GM18861 (cell line): Measurements from ENCODE around the gene ADCY2.

Source experiments
- ATAC-seq: cut with Tn5 transposase; IDR thresholded peaks from one replicate; pipeline ENCODE4 v1.9.1; 2021; ENCODE audit not compliant: unreplicated experiment

The ADCY2 gene

GRCh38 chr5:7856855-7857254 is 460.9 kb downstream of the ADCY2 start:
- no peak for ATAC-seq

DNA sequence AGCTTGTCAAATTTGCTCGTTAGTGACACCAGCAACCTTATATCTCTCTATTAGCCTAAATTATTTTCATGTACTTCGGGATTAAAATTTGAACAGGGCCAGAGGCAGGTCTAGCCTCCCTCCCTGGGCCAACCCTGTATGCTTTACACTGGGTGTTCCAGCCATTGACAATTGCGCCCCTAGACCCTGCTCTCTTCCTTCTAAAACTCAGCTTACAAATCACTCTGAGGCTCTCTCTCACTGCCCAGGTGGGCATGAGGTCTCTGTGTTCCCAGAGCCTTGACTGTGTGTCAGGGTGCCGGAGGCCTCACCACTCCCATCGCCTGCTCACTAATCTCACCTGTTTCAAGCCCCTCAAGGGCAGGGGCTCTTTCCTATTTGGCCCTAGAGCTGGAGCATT is 461.4 kb downstream of the ADCY2 start:
- ATAC-seq: no peak

DNA sequence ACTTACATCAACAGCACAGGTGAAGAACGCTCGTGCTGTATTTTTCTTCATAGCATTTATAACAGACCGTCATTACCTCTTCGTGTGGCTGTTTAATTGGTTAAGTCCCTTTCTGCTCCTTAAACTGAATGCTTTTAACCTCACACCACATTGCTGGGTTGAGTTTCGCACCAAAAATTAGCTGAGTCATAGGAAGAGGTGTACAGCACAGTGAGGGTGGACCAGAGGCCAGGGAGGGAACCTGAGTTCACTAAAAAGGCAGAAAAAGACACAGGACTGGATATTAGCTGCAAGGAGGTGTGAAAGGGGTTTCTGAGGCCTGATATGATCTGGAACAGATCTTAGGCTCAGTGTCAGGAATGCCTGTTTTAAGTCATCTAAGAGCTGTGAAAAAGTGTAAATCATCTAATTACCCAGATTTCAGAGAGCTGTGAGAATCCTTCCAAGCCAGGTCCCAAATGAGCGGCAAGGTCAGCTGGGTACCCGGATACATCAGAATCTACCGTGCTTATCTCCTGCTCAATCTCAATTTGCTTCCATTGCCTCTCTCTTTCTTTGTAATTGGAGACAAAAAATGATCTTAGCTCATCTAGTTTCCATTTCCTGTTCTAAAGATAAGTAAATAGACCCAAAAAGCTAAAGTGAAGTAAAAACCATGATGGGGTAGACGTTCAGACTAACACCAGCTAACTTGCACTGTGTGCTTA is 462.1 kb downstream of the ADCY2 start:
- no peak for ATAC-seq

DNA sequence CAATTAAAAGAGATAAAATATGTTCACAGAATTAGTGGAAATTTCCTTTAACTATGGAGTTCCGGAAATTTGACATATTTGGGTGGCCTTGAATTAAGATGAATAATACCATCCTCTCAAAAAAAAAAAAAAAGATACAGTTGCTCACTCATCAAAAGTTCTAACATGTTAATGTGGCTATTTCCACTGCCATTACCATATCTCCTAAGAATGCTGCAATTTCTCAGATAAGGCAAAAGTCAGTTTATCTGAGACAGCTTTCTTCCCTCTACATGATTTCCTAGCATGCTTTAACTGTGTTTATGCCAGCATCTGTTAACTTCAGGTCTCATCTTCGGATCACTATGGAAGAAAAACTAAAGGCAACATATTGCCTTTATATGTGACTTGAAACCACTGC is 470.3 kb downstream of the ADCY2 start:
- no peak for ATAC-seq

DNA sequence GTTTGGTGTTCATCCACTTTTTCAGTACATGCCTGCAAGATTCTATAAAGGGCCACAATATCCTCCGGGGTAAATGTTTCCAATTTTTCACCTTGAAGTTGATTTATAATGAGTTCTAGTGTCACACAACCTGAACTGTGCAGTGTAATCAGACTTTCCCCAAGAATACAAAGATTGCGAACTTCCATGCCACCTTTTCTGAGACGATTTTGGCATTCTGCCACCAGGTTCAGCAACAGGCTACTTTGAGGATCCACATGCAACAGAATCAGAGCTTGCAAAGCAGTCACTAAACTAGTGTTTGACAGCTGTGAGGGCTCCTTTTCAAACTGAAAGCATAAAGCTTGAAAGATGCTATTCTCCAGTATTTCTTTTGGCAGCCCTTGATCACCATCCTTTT is 471.3 kb downstream of the ADCY2 start:
- ATAC-seq: no peak

DNA sequence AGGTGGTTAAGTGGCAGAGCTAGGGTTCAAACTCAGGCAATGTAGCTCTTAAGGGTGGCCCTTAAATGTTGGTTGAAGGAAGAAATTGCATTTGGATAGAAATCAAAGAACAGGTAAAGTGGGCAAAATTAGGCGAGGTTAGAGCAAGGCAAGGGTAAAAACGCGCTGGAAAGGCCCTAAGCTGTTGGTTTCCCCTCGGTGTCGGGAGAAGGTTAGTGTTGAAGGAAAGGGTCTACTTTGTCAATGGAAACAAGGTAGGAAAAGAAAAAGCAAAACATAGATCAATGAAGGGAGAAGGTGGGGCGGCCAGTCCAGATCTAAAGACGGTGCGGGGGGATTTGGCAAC is 472.5 kb downstream of the ADCY2 start:
- no peak for ATAC-seq

- ATAC-seq: peak; percentile 98
These were observed 473.0 kb downstream of the ADCY2 start, which contains the start of the genes FASTKD3 and MTRR for GRCh38 chr5:7868773-7869473. Gene FASTKD3, minus strand, starts transcription at chr5:7869031. Its CDS starts 948 bp downstream, at chr5:7868083. Gene MTRR, plus strand, starts transcription at chr5:7869148. Its CDS starts 1,647 bp downstream, at chr5:7870795.

DNA sequence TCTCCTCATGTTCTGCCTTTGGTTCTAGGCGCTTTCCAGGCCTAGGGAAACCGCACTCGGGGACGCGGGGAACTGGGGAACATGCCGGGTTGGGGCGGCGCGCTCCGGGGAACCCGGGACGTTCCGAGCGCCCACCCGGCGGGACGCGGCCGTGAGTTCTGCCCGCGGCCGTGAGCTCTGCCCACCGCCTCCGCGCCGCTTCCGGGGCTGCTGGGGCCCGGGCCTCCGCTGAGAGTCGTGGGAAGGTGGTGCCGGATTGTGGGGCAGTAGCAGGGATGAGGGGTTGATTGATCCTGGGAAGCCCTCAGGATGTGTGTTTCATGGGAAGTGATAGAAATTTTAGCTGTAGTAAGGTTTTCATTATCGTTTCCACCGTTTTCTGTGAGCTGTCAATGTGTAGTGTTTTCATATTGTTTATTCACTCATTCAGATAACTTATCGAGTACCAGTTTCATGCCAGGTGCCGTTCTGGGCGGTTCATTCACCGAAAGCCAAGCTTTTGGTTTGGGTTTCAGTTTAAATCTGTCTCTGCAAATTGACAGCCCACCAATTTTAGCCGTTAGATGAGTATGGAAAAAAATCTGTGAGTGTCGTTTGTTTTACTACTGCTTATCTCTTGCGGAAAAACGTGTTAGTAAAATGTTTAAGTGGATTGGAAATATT is 473.7 kb downstream of the ADCY2 start:
- ATAC-seq: no peak

GRCh38 chr5:7871653-7872052 is 475.7 kb downstream of the ADCY2 start:
- ATAC-seq: no peak

DNA sequence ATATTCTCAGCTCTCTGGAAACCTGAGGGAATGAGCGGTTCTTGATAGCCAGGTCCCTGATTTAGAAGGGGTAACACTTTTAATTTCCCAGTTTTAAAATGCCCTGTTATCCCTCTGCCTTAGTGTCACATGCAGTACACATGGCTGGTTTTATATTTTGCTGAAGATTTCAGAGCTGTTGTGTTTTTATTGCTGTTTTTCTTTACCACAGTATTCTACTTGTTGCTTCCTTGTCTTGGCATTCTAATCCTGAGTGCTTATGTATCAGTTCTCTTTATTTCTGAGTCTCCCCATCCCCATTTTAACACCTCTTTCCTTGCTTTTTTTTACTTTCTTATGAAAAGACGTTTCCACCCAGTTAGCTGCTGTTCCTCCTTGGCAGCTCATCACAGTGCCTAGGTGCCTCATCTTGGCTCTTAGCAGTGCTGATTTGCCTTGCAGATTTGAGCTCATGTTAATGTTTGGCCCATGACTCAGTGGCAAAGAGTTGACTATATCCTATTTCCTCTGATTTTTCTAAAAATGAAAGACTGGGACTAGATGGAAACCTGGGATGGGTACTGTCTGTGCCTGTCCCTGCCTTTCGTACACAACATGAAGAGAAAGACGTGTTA is 476.7 kb downstream of the ADCY2 start:
- no peak for ATAC-seq

DNA sequence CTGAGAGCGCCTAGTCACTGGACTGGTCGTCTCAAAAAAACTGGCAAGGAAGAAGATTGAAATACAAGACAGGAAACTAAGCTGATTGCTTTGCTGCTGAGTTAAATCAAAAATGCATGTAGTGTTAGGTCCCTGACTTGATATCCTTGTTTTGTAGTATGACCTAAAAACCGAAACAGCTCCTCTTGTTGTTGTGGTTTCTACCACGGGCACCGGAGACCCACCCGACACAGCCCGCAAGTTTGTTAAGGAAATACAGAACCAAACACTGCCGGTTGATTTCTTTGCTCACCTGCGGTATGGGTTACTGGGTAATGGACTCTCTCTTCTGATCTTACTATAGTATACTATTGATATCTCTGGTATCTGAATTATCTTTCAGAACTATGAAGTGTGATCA is 477.3 kb downstream of the ADCY2 start:
- ATAC-seq: no peak

GRCh38 chr5:7874639-7875038 is 478.7 kb downstream of the ADCY2 start:
- ATAC-seq: no peak

- ATAC-seq: no peak
These were observed 479.2 kb downstream of the ADCY2 start for GRCh38 chr5:7875151-7875550.

GRCh38 chr5:7876867-7877266 is 480.9 kb downstream of the ADCY2 start:
- ATAC-seq: peak; percentile 31

- ATAC-seq: no peak
These were observed 481.9 kb downstream of the ADCY2 start for GRCh38 chr5:7877851-7878250.

GRCh38 chr5:7878381-7878873 is 482.5 kb downstream of the ADCY2 start:
- peak; percentile 99 for ATAC-seq
